ENCODE data around the gene TCAF1.
"Not testable (repeated sequence)": the region's sequence is repeated elsewhere in the genome, so short reads cannot be mapped to it uniquely, and the experiment has no call there.

Gene TCAF1

DNA sequence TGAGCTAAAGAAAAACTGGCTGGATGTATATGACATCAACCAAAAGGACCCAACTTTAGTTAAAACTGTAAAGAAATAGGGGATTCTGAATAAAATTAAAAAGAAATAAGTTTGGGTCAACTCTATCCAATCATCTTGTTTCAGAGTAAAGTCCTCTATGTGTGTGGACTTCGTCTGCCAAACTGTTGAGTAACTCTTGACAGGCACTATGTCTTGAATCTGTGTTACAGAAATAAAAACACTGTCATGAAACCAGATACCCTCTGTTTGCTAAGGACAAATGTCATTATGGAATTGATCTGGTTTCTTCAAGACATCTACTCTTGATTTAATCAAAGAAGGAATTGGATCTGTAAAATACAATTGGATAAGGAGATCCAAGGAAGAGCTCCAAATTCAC is 46.5 kb downstream of the TCAF1 start:
- not testable (repeated sequence) for DNase-seq

DNA sequence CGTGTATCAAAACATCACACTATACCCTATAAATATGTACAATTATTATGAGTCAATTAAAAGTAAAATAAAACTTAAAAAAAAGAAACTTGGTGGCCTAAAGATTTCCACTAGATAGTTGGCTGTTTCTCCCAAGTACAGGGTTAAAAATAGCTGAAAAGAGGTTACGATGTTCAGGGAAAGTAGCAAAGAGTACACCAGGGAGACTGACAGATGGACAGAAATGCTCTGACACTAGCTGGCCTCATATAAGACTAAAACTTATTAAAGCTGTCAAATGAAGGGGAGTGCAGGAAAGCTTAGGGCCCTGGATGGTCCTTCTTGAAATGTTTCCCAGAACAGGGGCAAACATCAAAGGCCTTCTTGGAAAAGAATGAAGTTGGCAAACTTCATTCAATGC is 51.3 kb downstream of the TCAF1 start:
- DNase-seq = no peak

DNA sequence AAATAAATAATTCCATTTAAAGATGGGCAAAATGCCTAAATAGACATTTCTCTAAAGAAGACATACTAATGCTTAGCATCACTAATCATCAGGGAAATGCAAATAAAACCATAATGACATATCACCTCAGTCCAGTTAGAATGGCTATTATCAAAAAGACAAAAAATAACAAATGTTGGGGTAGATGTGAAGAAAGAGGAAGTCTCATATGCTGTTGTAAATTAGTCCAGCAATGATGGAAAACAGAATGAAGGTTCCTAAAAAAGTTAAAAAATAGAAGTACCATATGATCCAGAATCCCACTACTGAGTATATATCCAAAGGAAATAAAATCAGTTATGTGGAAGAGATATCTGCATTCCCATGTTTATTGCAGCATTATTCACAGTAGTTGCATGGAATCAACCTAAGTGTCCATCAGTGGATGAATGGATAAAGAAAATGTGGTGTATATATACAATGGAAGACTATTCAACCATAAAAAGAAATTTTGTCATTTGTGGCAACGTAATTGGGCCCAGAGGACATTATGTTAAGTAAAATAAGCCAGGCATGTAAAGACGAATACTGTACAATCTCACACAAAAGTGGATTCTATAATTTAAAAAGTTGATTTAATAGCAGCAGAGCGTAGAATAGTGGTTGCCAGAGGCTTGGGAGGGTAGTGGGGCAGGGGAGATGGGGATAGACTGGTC is 52.0 kb downstream of the TCAF1 start:
- DNase-seq = no peak

DNA sequence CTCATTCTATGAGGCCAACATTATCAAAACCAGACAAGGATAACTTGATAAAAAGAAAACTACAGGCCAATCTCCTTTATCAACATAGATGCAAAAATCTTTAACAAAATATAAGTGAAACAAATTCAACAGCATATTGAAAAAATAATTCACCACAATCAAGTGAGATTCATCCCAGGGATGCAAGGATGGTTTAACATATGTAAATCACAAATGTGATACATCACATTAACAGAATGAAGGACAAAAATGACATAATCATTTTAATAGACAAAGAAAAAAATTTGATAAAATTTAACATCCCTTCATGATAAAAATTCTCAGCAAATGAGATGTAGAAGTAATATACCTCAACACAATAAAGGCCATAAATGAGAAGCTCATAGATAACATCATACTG is 53.8 kb downstream of the TCAF1 start:
- DNase-seq = no peak

DNA sequence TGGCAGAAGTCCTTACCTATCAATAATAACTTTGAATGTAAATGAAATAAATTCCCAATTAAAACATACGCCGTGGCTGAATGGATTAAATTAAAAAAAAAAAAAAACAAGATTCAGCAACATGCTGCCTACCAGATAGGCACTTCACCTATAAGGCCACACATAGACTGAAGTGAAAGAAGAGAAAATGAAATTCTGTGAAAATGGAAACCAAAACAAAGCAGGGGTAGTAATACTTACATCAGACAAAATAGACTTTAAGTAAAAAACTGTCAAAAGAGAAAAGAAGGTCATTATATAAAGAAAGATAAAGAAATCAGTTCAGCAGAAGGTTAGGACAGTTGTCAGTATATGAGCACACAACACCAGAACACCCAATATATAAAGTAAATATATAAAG is 55.3 kb downstream of the TCAF1 start:
- no peak for DNase-seq

DNA sequence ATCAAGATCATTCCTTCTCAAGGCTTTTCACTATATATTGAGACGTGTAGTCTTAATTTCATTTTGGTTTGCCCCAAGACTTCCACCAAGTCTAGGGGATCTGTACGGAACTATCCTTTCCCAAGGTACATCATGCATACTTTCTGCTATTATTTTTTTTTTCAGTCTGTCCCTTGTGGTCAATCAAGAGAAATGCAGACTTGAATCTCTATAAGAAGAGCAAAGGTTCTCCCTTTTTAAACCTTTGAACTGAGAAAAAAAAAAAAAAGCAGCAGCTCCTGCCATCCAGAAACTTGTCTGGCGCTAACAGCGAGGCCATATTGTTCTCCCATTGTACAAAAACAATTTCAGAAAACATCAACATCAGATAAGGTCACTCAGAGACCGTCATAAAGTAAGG is 60.3 kb downstream of the TCAF1 start:
- DNase-seq = not testable (repeated sequence)

DNA sequence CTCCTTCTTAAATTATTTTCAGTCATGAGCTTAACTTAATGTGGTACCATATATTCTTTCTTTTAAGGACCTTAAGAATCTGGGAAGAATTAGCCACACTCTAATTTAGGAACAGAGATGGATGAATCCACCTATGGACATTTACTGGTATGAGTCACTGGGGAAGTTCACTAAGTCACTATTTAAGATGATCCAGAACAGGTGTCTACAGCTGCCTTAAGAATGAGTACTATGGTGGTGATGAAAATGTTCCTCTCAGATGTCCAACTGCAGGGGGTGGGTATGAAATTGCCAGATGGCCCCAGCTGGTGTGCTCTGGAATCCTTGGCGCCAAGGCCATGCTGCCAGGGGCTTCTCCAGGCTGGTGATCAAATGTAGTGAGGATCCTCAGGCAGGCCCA is 61.9 kb downstream of the TCAF1 start:
- DNase-seq = not testable (repeated sequence)

DNA sequence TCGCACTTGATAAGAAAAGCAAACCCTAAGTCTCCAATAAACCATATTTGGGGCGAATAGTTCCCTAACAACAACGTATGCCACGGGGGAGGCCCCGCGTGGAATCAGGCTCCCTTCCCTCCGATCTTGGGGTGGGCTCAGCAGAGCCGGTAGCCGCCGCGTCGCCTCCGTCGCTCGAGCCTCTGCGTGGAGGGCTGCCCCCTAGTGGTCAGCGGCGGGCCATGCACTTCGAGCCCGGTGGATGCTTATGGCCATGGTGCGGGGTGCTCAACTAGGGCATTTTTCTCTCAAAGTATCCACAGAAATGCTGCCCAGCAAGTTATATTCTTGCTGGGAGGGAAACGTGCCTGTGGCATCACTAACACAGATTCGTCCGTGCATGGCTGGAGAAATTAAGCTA is 64.8 kb downstream of the TCAF1 start:
- not testable (repeated sequence) for DNase-seq

DNA sequence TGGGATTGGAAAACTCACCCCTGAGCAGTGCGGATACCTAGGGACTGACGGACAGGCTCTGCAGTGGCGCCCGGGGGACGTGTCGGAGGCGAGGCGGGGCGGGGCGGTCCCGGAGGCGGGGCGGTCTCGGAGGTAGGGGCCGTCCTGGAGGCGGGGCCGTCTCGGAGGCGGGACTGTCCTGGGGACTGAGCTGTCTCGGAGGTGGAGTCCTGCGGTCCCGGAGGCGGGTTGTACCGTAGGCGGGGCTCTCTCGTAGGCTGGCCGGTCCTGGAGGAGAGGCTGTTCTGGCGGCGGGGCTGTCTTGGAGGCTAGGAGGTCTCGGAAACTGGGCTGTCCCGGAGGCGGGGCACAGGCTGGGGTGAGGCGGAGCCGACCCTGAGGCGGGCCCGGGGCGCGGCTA is 65.4 kb downstream of the TCAF1 start:
- DNase-seq = peak; percentile 6 to 44

DNA sequence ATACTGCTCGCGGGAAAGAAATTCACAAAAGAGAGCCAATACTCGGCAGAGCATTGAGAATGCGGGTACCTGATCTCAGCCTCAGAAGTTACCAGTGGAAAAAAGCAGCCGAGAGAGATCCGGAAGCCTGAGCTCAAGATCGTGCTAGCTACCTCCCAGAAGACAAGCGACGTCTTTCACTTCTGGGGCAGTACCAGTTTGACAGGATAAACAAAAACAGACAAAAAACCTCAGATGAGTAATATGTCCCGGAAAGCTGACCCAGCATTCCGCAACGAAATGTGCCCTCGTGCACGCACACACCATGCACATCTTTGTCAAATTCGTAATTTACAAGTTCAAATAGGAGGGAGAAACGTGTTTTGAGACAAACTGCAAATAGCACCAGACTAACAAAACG is 65.9 kb downstream of the TCAF1 start:
- not testable (repeated sequence) for DNase-seq

DNA sequence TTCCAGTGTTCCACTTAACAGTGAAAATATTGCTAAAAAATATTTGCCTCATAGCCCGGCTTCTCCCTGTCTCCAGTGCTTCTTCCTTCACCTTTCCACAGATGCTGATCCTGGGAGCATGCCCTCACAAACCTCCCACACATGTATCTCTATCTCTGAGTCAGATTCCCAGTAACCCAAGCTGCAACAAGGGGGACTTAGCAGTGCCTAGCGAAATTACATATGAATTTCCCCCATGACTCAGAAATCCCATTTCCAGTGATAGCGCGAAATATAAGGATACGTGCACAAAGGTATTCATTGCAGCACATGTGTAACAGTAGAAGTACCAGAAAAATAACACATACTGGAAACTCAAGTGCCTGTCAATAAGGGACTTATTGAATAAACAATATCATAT is 75.4 kb downstream of the TCAF1 start:
- DNase-seq = not testable (repeated sequence)

DNA sequence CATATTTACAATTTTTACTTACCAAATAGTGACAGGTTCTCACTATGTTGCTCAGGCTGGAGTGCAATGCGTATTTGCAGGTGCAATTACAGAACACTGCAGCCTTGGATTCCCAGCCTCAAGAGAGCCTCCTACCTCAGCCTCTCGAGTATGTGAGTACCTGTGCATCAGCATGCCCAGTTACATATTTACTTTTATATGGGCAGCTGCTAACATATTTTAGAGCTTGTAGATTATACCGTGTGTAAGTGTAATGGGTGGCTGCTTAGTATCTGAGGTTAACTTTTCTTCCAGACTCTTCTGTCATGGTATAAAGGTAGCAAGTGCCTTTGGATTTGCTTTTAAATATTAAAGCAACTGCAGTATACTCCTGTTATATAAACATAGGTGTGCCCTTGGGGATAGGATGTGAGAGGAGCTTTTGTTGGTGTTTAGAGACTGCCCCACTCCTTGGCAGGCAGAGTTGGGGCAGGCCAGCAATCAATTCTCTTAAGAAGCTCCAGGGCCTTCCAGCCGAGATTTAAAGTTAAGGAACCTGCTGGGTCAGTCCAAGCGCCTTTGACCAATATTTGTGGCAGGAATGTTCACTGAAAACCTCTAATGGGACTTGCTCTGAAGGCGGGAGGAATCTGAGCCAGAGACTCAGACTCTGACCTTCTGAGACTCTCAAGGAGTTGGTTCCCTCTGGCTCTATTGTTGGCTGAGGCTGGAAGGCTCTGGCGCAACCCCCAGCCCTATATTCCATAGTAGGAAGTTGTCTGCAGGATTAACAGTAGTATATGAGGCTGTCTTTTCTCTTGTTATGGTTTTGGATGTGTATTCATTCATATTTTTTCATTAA is 77.5 kb downstream of the TCAF1 start:
- not testable (repeated sequence) for DNase-seq

DNA sequence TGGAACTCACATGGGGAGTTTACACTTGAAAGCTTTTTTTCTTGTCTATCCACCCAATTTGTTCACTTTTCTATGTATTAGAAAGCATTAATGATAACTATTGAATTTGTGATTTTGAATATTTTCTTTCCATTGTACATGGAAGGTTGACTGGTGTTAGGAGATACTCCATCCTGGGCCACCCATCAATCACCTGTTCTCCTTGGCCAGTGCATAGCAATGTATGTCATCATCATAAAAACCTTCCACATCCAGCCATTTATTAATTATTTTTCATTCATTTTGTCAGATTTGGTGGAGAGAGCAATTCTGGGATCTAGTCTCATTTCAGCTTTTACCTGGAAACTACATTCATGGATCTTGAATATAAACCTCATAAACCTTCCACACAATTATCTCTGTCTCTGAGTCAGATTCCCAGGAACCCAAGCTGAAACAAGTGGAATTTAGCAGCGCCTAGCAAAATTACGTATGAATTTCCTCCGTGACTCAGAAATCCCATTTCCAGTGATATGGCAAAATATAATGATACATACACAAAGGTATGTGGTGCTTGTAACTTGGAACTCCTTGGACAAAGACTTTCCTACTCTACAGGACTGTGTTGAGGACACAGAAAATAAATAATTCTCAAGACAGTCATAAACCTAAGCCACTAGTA is 78.2 kb downstream of the TCAF1 start:
- DNase-seq = not testable (repeated sequence)

DNA sequence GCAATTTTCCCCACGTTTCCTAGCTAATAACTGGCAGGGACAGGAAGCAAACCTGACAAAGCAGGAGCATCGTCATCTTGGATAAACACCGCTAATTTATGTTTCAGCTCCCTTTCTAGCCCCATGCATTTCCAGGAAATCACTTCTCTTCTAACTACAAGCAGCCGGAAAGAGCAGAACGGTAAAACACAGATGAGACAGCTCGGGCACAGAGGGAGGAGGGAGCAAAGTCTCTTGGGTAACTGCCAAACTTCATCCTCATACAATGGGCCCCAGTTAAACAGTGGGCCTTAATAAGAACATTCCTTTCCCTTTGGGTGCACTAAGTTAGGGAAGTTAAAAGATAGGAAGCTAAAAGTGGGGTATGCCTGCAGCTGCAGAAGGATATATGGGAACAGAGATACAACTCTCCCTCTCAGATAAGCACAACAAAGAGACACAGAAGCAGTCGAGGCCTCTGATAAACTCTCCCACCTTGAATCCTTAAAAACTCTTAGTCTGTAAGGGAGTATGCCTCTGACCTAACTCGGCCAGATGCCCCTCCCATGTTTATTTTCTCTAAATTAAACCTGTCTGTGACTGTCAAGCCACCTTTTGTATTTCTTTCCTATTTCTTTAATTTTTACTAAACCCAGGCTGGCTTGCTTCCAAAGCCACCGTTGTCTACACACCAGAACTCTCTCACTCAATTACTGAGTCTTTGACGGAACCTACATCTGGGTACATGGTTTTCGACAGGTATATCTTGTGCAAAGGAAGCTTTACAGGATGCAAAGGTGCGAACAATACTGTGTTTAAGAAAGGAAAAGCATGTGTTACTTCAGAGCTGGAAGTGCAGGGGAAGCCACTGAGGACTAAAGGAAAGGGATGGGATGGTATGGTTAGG is 80.3 kb downstream of the TCAF1 start:
- DNase-seq = not testable (repeated sequence)

DNA sequence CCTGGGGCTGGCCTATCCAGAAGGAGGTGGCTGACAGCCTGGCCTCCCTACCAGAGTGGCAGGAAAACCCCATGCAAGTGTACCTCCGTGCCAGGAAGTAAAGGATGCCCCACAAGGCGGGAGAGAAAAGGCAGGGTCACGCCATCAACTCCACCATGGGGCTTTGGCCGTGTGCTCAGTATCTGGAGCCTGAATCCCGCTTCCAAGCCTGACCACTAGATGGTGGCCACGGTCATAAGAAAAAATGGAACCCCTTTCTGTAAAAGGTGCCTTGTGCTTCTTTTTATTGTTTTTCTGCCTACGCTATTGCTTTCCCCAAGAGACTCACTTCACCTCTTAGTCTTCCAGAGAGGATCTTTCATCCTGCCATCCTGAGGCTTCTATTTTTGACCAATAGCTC is 84.1 kb downstream of the TCAF1 start:
- not testable (repeated sequence) for DNase-seq

DNA sequence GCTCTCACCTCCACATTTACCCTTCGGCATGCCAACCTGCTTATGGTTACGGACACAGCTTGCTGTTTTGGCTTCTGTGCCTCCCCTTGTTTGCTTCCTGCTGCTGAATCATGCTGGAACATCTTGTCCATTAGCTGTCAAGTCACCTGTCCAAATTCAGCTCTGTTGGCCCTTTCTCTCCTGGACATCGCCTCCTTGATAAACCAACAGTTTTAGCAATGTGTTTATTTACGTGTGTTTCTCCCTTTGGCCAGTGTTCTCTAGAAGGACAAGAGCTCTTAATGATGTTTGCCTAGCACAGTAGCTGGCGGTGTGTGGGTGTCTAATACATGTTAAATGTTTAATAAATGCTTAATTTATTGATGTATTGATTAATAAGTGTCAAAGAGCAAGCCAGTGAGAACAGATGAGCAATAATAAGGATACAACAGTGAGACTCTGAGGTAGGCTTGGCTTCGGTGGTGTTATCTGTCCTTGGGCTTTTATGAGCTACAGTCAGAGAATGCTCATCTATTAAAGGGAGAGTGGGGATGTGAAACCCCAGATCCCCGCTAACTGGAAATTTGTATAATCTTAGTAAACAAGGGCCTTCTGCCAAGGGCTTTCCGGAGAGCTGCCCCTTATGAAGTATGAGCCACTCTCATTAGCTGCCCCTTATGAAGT is 85.4 kb downstream of the TCAF1 start:
- DNase-seq = not testable (repeated sequence)

DNA sequence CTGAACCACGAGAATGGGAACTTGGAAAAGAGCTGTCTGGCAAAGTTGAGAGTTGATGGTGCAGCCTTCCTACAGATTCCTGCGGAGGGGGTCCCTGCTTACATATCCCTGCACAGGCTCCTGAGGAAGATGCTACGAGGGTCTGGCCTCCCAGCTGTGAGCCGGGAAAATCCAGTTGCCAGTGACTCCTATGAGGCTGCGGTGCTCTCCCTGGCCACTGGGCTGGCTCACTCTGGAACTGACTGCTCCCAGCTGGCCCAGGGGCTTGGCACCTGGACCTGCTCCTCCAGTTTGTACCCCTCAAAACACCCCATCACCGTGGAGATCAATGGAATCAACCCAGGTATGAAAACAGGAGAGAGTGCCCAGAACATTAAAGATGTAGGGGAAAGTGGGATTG is 91.3 kb downstream of the TCAF1 start:
- DNase-seq = not testable (repeated sequence)

DNA sequence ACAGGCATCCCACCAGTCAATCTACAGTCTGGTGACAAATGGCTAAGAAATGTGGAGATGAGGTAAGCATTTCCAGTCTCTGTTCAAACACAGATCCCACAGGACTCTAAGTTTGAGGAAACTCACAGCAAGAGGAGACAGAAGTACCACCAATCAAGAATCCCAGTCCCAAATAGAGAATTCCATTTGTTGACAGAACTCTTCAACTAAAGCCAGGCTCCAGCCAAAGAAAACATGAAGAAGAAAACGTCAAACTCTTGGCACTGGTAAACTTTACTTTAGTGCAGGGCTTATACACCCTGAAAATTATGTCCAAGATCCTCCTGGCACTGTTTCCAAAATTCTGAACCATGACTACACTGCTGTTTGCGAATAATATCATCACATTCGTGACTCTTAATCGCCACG is 95.3 kb downstream of the TCAF1 start:
- not testable (repeated sequence) for DNase-seq

All from NCI-H446 (cell line).